SK-N-SH (cell line): ENCODE data around the gene CENPQ.

Experiments
- CTCF ChIP-seq: fragments of 200-600 bp; sonication (generic); IDR thresholded peaks from 2 replicates; pipeline ENCODE4 v1.6.1; 2017; ENCODE audit warnings: antibody characterized with exemption, mild to moderate bottlenecking, moderate library complexity
- EZH2phosphoT487 ChIP-seq: fragments of 200-600 bp; sonication (generic); IDR thresholded peaks from 2 replicates; pipeline ENCODE4 v1.6.1; 2017; ENCODE audit warnings: low read depth, mixed run types, mild to moderate bottlenecking, antibody characterized with exemption, moderate library complexity, borderline replicate concordance
- GABPA ChIP-seq: IDR thresholded peaks from 2 replicates; pipeline ENCODE4 v1.4.0; 2012; ENCODE audit warnings: low read depth, mild to moderate bottlenecking
- IRF3 ChIP-seq: fragments of 150-350 bp; IDR thresholded peaks from 2 replicates; pipeline ENCODE4 v1.6.1; 2016; ENCODE audit warnings: mild to moderate bottlenecking, low read depth, low read length
- MAX ChIP-seq: IDR thresholded peaks from 2 replicates; pipeline ENCODE4 v1.4.0; 2012; ENCODE audit warnings: low read depth
- POLR2AphosphoS5 ChIP-seq: IDR thresholded peaks from 2 replicates; pipeline ENCODE4 v1.6.1; 2012; ENCODE audit warnings: low read depth, low read length
- RAD21 ChIP-seq: IDR thresholded peaks from 2 replicates; pipeline ENCODE4 v1.6.1; 2012; ENCODE audit warnings: mild to moderate bottlenecking, low read length
- YY1 ChIP-seq: IDR thresholded peaks from 2 replicates; pipeline ENCODE4 v1.4.0; 2012; ENCODE audit warnings: low read depth, mild to moderate bottlenecking

GRCh38 chr6:49497304-49497703, 34.1 kb downstream of the CENPQ start:
- TF ChIP-seq EZH2phosphoT487 (no peak), YY1 (no peak), GABPA (no peak), CTCF (no peak), POLR2AphosphoS5 (no peak), IRF3 (no peak), RAD21 (no peak), MAX (no peak)
